Ecto neural progenitor cell (in vitro differentiated cells): Measurements from ENCODE around the gene PICK1.
A peak's percentile ranks its signal among the peaks of the same experiment; 100 is the strongest.
"Not testable (repeated sequence)": the region's sequence is repeated elsewhere in the genome, so short reads cannot be mapped to it uniquely, and the experiment has no call there.

Source experiments
- DNase-seq: peaks from one replicate; pipeline ENCODE4 v3.0.0-alpha.2; 2018; ENCODE audit warnings: low spot score

The PICK1 gene

GRCh38 chr22:38114484-38115398 is 57.5 kb downstream of the PICK1 start:
- peak; percentile 90 for DNase-seq

- no peak for DNase-seq
Observed at GRCh38 chr22:38115423-38116205, 58.4 kb downstream of the PICK1 start.

GRCh38 chr22:38117556-38117955 is 60.4 kb downstream of the PICK1 start:
- DNase-seq = not testable (repeated sequence)

- DNase-seq = no peak
Observed at GRCh38 chr22:38118182-38118581, 61.0 kb downstream of the PICK1 start.

GRCh38 chr22:38118747-38119146 is 61.5 kb downstream of the PICK1 start:
- not testable (repeated sequence) for DNase-seq

GRCh38 chr22:38120359-38121110 is 63.3 kb downstream of the PICK1 start:
- no peak for DNase-seq

GRCh38 chr22:38122616-38123015 is 65.4 kb downstream of the PICK1 start:
- DNase-seq = no peak

GRCh38 chr22:38124236-38124974 is 67.2 kb downstream of the PICK1 start:
- DNase-seq = no peak

- DNase-seq = no peak
Observed at GRCh38 chr22:38125038-38125610, 67.9 kb downstream of the PICK1 start.
